Ascending aorta (tissue), 2 donors: ENCODE data around the gene ISG15. TPM values are rescaled to one million over a fixed set of nuclear protein-coding genes. Genes with fewer than 3 reads are reported as not detected.
A peak's percentile ranks its signal among the peaks of the same experiment; 100 is the strongest.

Experiments
- DNase-seq, 2 donors: peaks; one replicate each; pipeline ENCODE4 v3.0.0-alpha.2; 2019; ENCODE audit warnings: low spot score in 2 of 2
- H3K27ac ChIP-seq, 2 donors: fragments of 200-600 bp; sonication (generic); one replicate each; pipeline ENCODE4 v1.5.1; 2016 to 2017; ENCODE audit warnings: mild to moderate bottlenecking in 1 of 2
- H3K27me3 ChIP-seq: fragments of 200-600 bp; sonication (generic); one replicate; pipeline ENCODE4 v1.5.1; 2017
- H3K36me3 ChIP-seq, 2 donors: fragments of 200-600 bp; sonication (generic); one replicate each; pipeline ENCODE4 v1.5.1; 2016
- H3K4me1 ChIP-seq, 2 donors: fragments of 200-600 bp; sonication (generic); one replicate each; pipeline ENCODE4 v1.5.1; 2016 to 2017; ENCODE audit warnings: mild to moderate bottlenecking in 1 of 2
- H3K4me3 ChIP-seq, 2 donors: fragments of 200-600 bp; sonication (generic); one replicate each; pipeline ENCODE4 v1.5.1; 2016 to 2017; ENCODE audit warnings: mild to moderate bottlenecking in 1 of 2
- H3K9me3 ChIP-seq, 2 donors: fragments of 200-600 bp; sonication (generic); one replicate each; pipeline ENCODE4 v1.5.1; 2016
- intact Hi-C: fragments of 100-400 bp; cut with DNase I; formaldehyde crosslinking; loops from one replicate; pipeline ENCODE4 v1.15.1; 2023
- total RNA-seq: library from RNA; depleted of rRNA; stranded (reverse); fragments of >200 nt; gene quantifications from one replicate; pipeline ENCODE4 v1.1.0, GENCODE V29; 2016
- TF ChIP-seq, protein P1 (sequence below), 3 experiments: fragments of 200-600 bp in 2 of 3; fragments of 450-650 bp in 1 of 3; sonication (generic) in 2 of 3; IDR thresholded peaks; one replicate each; pipeline ENCODE4 v1.5.1; 2016 to 2019; ENCODE audit warnings: antibody characterized with exemption in 3 of 3, mild to moderate bottlenecking in 1 of 3, moderate library complexity in 1 of 3

Gene ISG15
- total RNA-seq, 1 donor from 2014 or later: 125 TPM

DNA sequence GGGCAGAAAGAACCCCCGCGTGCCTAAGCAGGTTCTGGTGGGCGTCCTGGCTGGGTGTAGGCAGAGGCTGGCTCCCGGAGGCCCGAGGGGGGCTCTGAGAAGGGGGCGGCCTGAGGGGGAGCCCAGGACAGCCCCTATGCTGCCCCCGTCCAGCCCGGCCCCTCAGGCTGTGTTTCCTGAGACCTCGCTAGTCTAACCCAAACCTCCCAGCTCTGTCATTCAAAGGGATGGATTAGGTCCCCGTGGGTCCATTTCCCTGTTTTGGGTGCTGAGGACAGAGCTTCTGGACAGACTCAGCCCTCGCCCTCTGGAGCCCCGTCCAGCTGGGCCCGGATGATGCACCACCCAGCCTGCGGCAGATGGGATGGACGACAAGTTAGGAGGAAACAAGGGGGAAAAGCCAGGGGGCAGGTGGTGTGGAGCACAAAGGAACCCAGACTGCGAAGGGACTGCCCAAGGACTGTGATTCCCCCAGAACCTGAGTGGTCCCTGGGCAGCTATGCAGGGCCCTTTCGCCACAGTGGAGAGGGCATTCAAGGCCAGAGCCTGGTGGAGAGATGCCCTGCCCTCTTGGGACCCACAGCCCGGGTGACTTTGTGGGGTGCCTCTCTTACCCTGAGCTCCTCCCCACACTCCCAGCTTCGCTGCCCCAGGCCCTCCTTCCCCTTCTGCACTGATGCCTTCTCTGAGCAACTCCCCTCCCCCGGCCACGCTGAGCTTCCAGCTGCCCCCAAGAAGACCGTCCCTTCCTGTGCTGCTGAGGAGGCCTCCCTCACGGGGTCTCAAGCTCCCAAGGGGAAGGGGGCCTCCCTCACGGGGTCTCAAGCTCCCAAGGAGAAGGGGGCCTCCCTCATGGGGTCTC is 16.2 kb upstream of the ISG15 start:
- no peak for DNase-seq
- intact Hi-C loops: no loop called here
- no peaks in the 10 kb centered on the region for H3K36me3 ChIP-seq
- H3K27ac ChIP-seq: no peak overlapping the region
- H3K9me3 ChIP-seq: peaks cover 0 to 7% of the 10 kb centered on the region in 2 donors
- H3K4me3 ChIP-seq: no peak overlapping the region
- H3K4me1 ChIP-seq: peaks cover 15 to 17% of the 10 kb centered on the region in 2 donors
- no peaks in the 10 kb centered on the region for H3K27me3 ChIP-seq
- TF ChIP-seq, protein P1, sequence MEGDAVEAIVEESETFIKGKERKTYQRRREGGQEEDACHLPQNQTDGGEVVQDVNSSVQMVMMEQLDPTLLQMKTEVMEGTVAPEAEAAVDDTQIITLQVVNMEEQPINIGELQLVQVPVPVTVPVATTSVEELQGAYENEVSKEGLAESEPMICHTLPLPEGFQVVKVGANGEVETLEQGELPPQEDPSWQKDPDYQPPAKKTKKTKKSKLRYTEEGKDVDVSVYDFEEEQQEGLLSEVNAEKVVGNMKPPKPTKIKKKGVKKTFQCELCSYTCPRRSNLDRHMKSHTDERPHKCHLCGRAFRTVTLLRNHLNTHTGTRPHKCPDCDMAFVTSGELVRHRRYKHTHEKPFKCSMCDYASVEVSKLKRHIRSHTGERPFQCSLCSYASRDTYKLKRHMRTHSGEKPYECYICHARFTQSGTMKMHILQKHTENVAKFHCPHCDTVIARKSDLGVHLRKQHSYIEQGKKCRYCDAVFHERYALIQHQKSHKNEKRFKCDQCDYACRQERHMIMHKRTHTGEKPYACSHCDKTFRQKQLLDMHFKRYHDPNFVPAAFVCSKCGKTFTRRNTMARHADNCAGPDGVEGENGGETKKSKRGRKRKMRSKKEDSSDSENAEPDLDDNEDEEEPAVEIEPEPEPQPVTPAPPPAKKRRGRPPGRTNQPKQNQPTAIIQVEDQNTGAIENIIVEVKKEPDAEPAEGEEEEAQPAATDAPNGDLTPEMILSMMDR (IDR thresholded peaks at IDR 0.05): no peak

DNA sequence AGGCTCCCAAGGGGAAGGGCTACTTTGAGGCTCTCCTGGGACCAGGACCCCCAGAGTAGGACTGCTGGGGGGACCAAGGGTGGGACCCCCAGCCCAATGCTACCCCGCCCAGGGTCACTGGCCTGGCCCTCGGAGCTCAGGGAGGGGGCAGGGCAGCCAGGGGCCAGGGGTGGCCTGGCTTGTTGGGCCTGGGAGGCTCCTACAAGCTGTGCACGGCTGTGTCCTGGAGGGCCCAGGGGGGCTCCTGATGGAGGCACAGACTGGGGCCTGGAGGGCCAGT is 15.6 kb upstream of the ISG15 start:
- TF ChIP-seq, protein P1 (IDR thresholded peaks at IDR 0.05): no peak
- Histone ChIP-seq H3K36me3 (no peaks in the 10 kb centered on the region), H3K27me3 (no peaks in the 10 kb centered on the region), H3K4me1 (peaks cover 16 to 17% of the 10 kb centered on the region in 2 donors), H3K27ac (no peak overlapping the region), H3K4me3 (peak overlapping the region in 1 of 2 donors; percentile 68), H3K9me3 (peaks cover 0 to 1% of the 10 kb centered on the region in 2 donors)
- intact Hi-C loops: no loop called here
- DNase-seq: no peak

DNA sequence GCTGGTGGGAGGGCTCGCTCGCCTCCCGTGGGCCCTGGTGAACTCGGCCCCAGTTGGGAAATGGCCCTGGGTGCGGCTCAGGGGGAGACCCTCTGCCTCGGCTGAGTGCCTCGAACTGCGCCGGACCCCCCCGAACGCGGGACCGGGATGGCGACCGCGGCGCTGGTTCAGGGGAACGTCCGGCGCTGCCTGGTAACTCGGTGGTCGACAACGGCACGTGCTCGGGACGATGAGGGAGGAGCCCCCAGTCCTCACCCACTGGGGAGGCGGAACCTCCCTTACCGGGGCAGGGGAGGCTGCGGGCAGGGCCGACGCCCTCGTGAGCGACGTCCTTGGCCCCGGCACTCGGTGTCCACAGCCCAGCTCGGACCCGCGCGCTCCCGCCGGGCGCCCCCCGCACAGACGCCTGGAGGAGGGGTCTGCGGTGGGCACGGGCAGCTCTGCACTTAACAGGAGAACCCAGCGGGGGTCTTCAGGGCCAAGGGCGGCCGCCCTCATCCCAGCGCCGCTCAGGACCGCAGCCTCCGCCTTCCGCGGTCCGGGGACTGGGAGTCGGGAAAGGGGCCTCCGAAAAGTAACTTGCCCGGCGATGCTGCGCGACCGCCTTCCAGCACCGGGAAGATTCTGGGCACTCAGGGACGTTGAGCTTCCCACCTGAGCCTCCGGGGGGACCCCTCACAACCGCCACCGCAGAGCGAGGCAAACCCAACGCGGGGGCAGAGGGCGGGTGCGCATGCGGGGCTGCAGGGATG is 15.1 kb upstream of the ISG15 start:
- no peaks in the 10 kb centered on the region for H3K36me3 ChIP-seq
- peak overlapping the region; percentile 58 to 68 for H3K4me3 ChIP-seq
- H3K27ac ChIP-seq: no peak overlapping the region
- no peaks in the 10 kb centered on the region for H3K27me3 ChIP-seq
- H3K9me3 ChIP-seq: no peaks in the 10 kb centered on the region
- intact Hi-C loops: no loop called here
- DNase-seq: no peak
- TF ChIP-seq, protein P1 (IDR thresholded peaks at IDR 0.05): no peak
- H3K4me1 ChIP-seq: peaks cover 16 to 17% of the 10 kb centered on the region in 2 donors

DNA sequence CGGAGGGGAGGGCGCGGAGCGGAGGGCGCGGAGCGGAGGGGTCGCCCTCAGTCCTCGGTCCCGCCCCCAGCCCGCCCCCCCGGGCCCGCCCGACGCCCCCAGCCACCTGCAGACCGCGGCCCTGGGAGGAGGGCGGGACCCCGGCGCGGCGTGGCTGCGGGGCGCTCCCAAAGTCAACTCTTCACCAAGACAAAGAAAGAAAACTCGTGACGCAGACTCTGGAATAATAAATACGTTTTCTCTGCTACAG is 14.6 kb upstream of the ISG15 start:
- Histone ChIP-seq H3K27me3 (no peaks in the 10 kb centered on the region), H3K27ac (peak overlapping the region in 1 of 2 donors; percentile 98), H3K4me1 (peaks cover 16 to 17% of the 10 kb centered on the region in 2 donors), H3K4me3 (peak overlapping the region; percentile 58 to 68), H3K9me3 (no peaks in the 10 kb centered on the region), H3K36me3 (no peaks in the 10 kb centered on the region)
- TF ChIP-seq, protein P1 (IDR thresholded peaks at IDR 0.05): no peak
- DNase-seq: no peak
- intact Hi-C loops: no loop called here

DNA sequence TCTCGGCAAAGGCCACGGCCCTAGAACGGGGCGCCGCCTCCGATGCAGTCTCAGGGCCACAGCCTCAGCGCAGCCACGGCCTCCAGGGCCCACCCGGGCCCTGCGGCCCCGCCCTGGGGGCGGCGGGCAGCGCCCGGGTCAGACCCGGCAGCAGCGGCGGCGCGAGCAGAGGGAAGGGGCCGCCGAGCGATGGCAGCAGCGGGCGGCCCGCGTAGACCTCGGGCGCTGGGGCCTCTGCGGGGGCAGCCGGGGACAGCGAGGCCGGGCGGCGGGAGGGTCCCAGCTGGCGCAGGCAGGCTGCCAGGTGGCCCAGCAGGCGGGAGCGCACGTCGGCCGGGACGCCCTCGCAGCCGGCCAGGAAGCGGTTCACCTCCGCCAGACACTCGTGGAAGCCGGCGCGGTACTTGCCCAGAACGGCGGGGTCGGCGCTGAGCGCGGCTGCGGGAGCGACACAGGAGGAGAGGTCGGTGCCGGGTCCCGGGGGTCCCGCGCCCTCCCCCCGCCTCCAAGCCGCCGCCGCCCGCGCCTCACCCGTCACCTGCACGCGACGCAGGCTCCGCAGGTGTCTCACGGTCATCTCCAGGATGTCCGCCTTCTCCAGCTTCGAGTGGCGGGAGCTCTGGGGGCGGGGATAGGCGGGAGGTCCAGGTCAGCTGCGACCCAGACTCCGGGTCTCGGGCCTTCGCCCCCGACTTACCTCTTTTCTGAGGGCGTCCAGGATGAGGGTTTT is 14.1 kb upstream of the ISG15 start:
- Histone ChIP-seq H3K36me3 (no peaks in the 10 kb centered on the region), H3K4me1 (peaks cover 16 to 17% of the 10 kb centered on the region in 2 donors), H3K27me3 (no peaks in the 10 kb centered on the region), H3K4me3 (peak overlapping the region; percentile 58 to 68), H3K27ac (peak overlapping the region; percentile 81 to 98), H3K9me3 (no peaks in the 10 kb centered on the region)
- TF ChIP-seq, protein P1 (IDR thresholded peaks at IDR 0.05): no peak
- intact Hi-C loops: no loop called here
- no peak for DNase-seq
